Mammary epithelial cell (primary cell): Measurements from ENCODE around the gene PKD1.

ENCODE experiments used
- CTCF ChIP-seq, 2 donors: IDR thresholded peaks in 1 of 2; conservative IDR thresholded peaks in 1 of 2; 2 replicates each; pipeline ENCODE4 v1.5.1; 2011 to 2012; ENCODE audit warnings: inconsistent platforms in 2 of 2, low read length in 2 of 2, mild to moderate bottlenecking in 2 of 2, control low read depth in 1 of 2, low read depth in 1 of 2; ENCODE audit not compliant: insufficient read depth in 1 of 2; ENCODE audit errors: extremely low read depth in 1 of 2
- EZH2 ChIP-seq: IDR thresholded peaks from 2 replicates; pipeline ENCODE4 v1.6.1; 2012; ENCODE audit warnings: low read length, inconsistent platforms, borderline replicate concordance

- TF ChIP-seq EZH2 (no peak), CTCF (conservative IDR thresholded peaks at IDR 0.05 in 1 of 2, IDR thresholded peaks at IDR 0.05 in 1 of 2; ENCODE audit: extremely low read depth in 1 of 2, insufficient read depth in 1 of 2, low read depth in 1 of 2, low read length in 2 of 2) (no peak)
Observed at GRCh38 chr16:2042171-2042985, 93.3 kb downstream of the PKD1 start.
